Activated naive CD4-positive, alpha-beta T cell (primary cell): ENCODE results near the gene SELENOS.

Experiments
- DNase-seq, 4 experiments: peaks; one replicate each; lab custom pipeline; 2025; lab: John Stamatoyannopoulos, UW

The SELENOS gene

GRCh38 chr15:101276501-101277037, 716 bp downstream of the SELENOS start:
- no peak for DNase-seq

- DNase-seq = no peak
These were observed 2.3 kb downstream of the SELENOS start for GRCh38 chr15:101275018-101275417.

- no peak for DNase-seq
These were observed 3.8 kb downstream of the SELENOS start for GRCh38 chr15:101273534-101273933.

GRCh38 chr15:101272584-101272983, 4.7 kb downstream of the SELENOS start:
- no peak for DNase-seq

GRCh38 chr15:101269479-101270223, 7.6 kb downstream of the SELENOS start:
- no peak for DNase-seq

- no peak for DNase-seq
These were observed 9.8 kb downstream of the SELENOS start for GRCh38 chr15:101267320-101268104.

- no peak for DNase-seq
These were observed 10.5 kb downstream of the SELENOS start for GRCh38 chr15:101266787-101267186.

GRCh38 chr15:101266034-101266433, 11.3 kb downstream of the SELENOS start:
- no peak for DNase-seq

- no peak for DNase-seq
These were observed 12.2 kb downstream of the SELENOS start for GRCh38 chr15:101264911-101265641.

- DNase-seq = no peak
These were observed 13.3 kb downstream of the SELENOS start for GRCh38 chr15:101264011-101264410.

- DNase-seq = no peak
These were observed 14.7 kb downstream of the SELENOS start for GRCh38 chr15:101262551-101262950.

GRCh38 chr15:101258238-101259144, 18.8 kb downstream of the SELENOS start:
- DNase-seq = peak in 2 of 4 experiments; percentile 14 to 20

- DNase-seq = no peak
These were observed 20.5 kb downstream of the SELENOS start for GRCh38 chr15:101256757-101257156.

- no peak for DNase-seq
These were observed 21.6 kb downstream of the SELENOS start for GRCh38 chr15:101255615-101256241.

GRCh38 chr15:101255051-101255395, 22.3 kb downstream of the SELENOS start:
- no peak for DNase-seq

GRCh38 chr15:101254157-101255050, 22.9 kb downstream of the SELENOS start:
- no peak for DNase-seq

GRCh38 chr15:101252836-101253235, 24.4 kb downstream of the SELENOS start:
- no peak for DNase-seq

- peak; percentile 40 to 73 (median 58) for DNase-seq
These were observed 25.2 kb downstream of the SELENOS start, which contains the start of gene CHSY1 for GRCh38 chr15:101251830-101252820. Gene CHSY1 (minus strand): TSS chr15:101252048. CDS start chr15:101251456, 592 bp downstream.
